K562 (cell line): Measurements from ENCODE around the gene GNAZ. TPM values are rescaled to one million over a fixed set of nuclear protein-coding genes. Genes with fewer than 3 reads are reported as not detected.

Experiments used
- ATF7 ChIP-seq: fragments of 450-650 bp; IDR thresholded peaks from 2 replicates; pipeline ENCODE4 v1.7.1; 2014; ENCODE audit warnings: mild to moderate bottlenecking, moderate library complexity
- CC2D1A ChIP-seq: fragments of 450-650 bp; IDR thresholded peaks from 2 replicates; pipeline ENCODE4 v1.6.1; 2017; ENCODE audit warnings: mild to moderate bottlenecking
- CREBBP ChIP-seq: IDR thresholded peaks from one replicate; pipeline ENCODE4 v1.6.1; 2012; ENCODE audit warnings: low read depth, mild to moderate bottlenecking, control low read depth, inconsistent platforms, low read length
- CSDE1 ChIP-seq, 2 experiments: fragments of 450-650 bp; IDR thresholded peaks; 2 replicates each; pipeline ENCODE4 v1.6.1; 2016; ENCODE audit warnings: mild to moderate bottlenecking in 1 of 2
- EGR1 ChIP-seq: fragments of 450-650 bp; conservative IDR thresholded peaks from 2 replicates; pipeline ENCODE4 v1.6.1; 2017; ENCODE audit warnings: mild to moderate bottlenecking
- FOXA3 ChIP-seq, 2 experiments: fragments of 450-650 bp in 1 of 2; sonication (generic) in 1 of 2; formaldehyde crosslinking; IDR thresholded peaks in 1 of 2; conservative IDR thresholded peaks in 1 of 2; 2 replicates each; pipeline versions ENCODE4 v1.4.0 to v1.8.0; 2020 to 2022; ENCODE audit warnings: mild to moderate bottlenecking in 2 of 2, missing genetic modification reagents in 1 of 2
- FOXP1 ChIP-seq: sonication (generic); formaldehyde crosslinking; IDR thresholded peaks from 2 replicates; pipeline ENCODE4 v1.8.0; 2022; ENCODE audit warnings: mild to moderate bottlenecking, missing genetic modification reagents
- KDM2B ChIP-seq: fragments of 250-450 bp; sonication (Bioruptor Pico); IDR thresholded peaks from 2 replicates; pipeline ENCODE4 v1.8.0; 2021; ENCODE audit warnings: mild to moderate bottlenecking, moderate library complexity
- KLF1 ChIP-seq: fragments of 450-650 bp; IDR thresholded peaks from 2 replicates; pipeline ENCODE4 v1.6.1; 2016; ENCODE audit warnings: missing genetic modification characterization, missing compliant biosample characterization
- NCOA6 ChIP-seq: fragments of 450-650 bp; IDR thresholded peaks from 2 replicates; pipeline ENCODE4 v1.6.1; 2017; ENCODE audit warnings: mild to moderate bottlenecking
- NEUROD1 ChIP-seq: fragments of 150-350 bp; IDR thresholded peaks from 2 replicates; pipeline ENCODE4 v1.6.1; 2014; ENCODE audit warnings: borderline replicate concordance, low read length, low read depth; ENCODE audit not compliant: partially characterized antibody
- NFIC ChIP-seq: fragments of 450-650 bp; IDR thresholded peaks from 2 replicates; pipeline ENCODE4 v1.6.1; 2017; ENCODE audit warnings: mild to moderate bottlenecking, inconsistent platforms
- NR3C1 ChIP-seq: sonication (generic); formaldehyde crosslinking; IDR thresholded peaks from 2 replicates; pipeline ENCODE4 v1.8.1; 2022; ENCODE audit warnings: missing genetic modification reagents
- NUFIP1 ChIP-seq: fragments of 450-650 bp; IDR thresholded peaks from 2 replicates; pipeline ENCODE4 v1.6.1; 2018; ENCODE audit not compliant: partially characterized antibody
- PHB2 ChIP-seq: fragments of 450-650 bp; IDR thresholded peaks from 2 replicates; pipeline ENCODE4 v1.6.1; 2017; ENCODE audit warnings: low read depth
- POLR2G ChIP-seq: fragments of 200-400 bp; formaldehyde crosslinking; IDR thresholded peaks from 2 replicates; pipeline ENCODE4 v1.6.1; 2017; ENCODE audit warnings: low read depth, mild to moderate bottlenecking, antibody characterized with exemption, low read length, moderate library complexity
- SMC3 ChIP-seq: conservative IDR thresholded peaks from 2 replicates; pipeline ENCODE4 v1.6.1; 2011; ENCODE audit warnings: low read depth, low read length, improper control_type of control experiment; ENCODE audit not compliant: insufficient read depth
- TEAD4 ChIP-seq, 2 experiments: sonication (generic) in 1 of 2; formaldehyde crosslinking in 1 of 2; IDR thresholded peaks; 2 replicates each; pipeline versions ENCODE4 v1.6.1 to v1.8.0; 2012 to 2022; ENCODE audit warnings: borderline replicate concordance in 1 of 2, inconsistent platforms in 1 of 2, low read length in 1 of 2, mild to moderate bottlenecking in 1 of 2, missing genetic modification reagents in 1 of 2
- XRCC3 ChIP-seq: fragments of 450-650 bp; IDR thresholded peaks from 2 replicates; pipeline ENCODE4 v1.6.1; 2017; ENCODE audit warnings: mild to moderate bottlenecking, moderate library complexity
- ZC3H11A ChIP-seq: IDR thresholded peaks from 2 replicates; pipeline ENCODE4 v1.6.1; 2012; ENCODE audit warnings: low read depth, low read length, improper control_type of control experiment
- ZNF347 ChIP-seq: fragments of 450-650 bp; formaldehyde crosslinking; IDR thresholded peaks from 2 replicates; pipeline ENCODE4 v1.4.0; 2020; ENCODE audit warnings: low read depth, mild to moderate bottlenecking, moderate library complexity
- ZNF589 ChIP-seq: fragments of 200-800 bp; sonication (Bioruptor generic); IDR thresholded peaks from 2 replicates; pipeline ENCODE4 v1.6.1; 2016; ENCODE audit warnings: low read depth, missing genetic modification characterization, missing compliant biosample characterization
- ZNF764 ChIP-seq: fragments of 250-450 bp; sonication (Bioruptor Pico); IDR thresholded peaks from 2 replicates; pipeline ENCODE4 v1.4.0; 2020; ENCODE audit warnings: low read depth, mild to moderate bottlenecking, moderate library complexity
- ZSCAN29 ChIP-seq: fragments of 450-650 bp; IDR thresholded peaks from 2 replicates; pipeline ENCODE4 v1.6.1; 2017
- polyA plus RNA-seq, 8 experiments: library from polyadenylated mRNA; depleted of rRNA in 4 of 8; stranded (reverse) in 5 of 8; unstranded in 3 of 8; fragments of >200 nt; fragmentation: Nextera tagmentation in 2 of 8; fragmentation: Illumina TruSeq in 1 of 8; extraction: Ambion mirVana in 2 of 8; extraction: Trizol in 1 of 8; gene quantifications; 2 replicates each; pipeline versions ENCODE4 v1.2.1 to v1.2.3, GENCODE V29; 2011 to 2014; ENCODE audit warnings: inconsistent platforms in 1 of 8, missing spikeins in 1 of 8
- total RNA-seq, 7 experiments: library from RNA; depleted of rRNA in 6 of 7; stranded (reverse); fragments of >200 nt in 6 of 7; fragmentation: Illumina TruSeq in 2 of 7; extraction: Trizol in 2 of 7; gene quantifications; 2 replicates each; pipeline versions ENCODE4 v1.2.1 to v1.2.3, GENCODE V29; 2011 to 2021; ENCODE audit warnings: low replicate concordance in 1 of 7
- TF ChIP-seq, protein P1 (sequence below): sonication (generic); formaldehyde crosslinking; IDR thresholded peaks from 2 replicates; pipeline ENCODE4 v1.8.0; 2022; ENCODE audit warnings: missing genetic modification reagents, mild to moderate bottlenecking, moderate library complexity, borderline replicate concordance
- TF ChIP-seq, protein P2 (sequence below): sonication (generic); formaldehyde crosslinking; IDR thresholded peaks from 2 replicates; pipeline ENCODE4 v1.8.1; 2023; ENCODE audit warnings: mild to moderate bottlenecking, missing genetic modification reagents, moderate library complexity
- TF ChIP-seq, protein P3 (sequence below): fragments of 250-450 bp; sonication (Bioruptor Pico); IDR thresholded peaks from 2 replicates; pipeline ENCODE4 v1.8.0; 2022; ENCODE audit warnings: inconsistent platforms, mild to moderate bottlenecking, moderate library complexity, borderline replicate concordance

The GNAZ gene
- total and polyA plus RNA-seq, 9 of the 15 experiments (the other 6 are each of a cell fraction or from before 2014, with no cell fraction given), result 0.04 to 0.22 (median 0.13) TPM; not detected in 3

DNA sequence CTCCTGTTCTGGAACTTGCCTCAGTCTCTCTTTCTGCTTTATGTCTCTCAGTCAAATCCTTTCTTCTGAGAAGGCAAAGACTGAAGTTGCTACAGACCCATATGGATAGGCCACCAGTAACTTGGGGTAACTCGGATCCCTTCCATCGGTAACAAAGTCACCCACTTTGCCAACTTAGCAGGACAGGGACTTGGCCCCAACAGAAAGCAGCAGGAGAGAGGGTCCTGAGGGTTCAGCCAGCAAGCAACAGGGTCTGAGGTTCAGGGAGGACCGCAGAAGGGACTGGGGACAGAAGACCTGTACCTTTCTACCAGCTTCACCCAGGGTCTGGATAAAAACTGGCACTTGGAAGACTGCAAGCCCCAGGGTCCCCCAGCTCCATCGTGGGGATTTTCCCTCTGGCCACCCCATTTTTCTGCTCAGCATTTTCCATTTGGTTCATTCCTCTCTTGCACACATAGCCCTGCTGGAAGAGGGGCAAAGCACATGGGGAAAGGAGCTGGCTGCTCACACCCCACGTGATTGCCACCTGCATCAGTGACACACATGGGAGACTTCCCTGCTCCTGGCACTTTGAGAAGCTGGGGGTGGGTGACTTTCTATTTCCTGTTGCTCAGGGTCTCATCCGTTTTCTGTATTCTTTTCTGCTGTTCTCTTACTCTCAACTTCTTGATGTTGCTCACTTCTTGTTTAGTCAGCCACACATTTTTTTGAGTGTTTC, 34.6 kb upstream of the GNAZ start (continued):
- TF ChIP-seq FOXP1, result peak; percentile 69; the same call in 1 of the 2 replicates
- peak; percentile 54 for TF ChIP-seq EGR1
- TF ChIP-seq NUFIP1, result no peak
- TF ChIP-seq FOXA3 (CRISPR knock-in tag; conservative IDR thresholded peaks at IDR 0.05 in 1 of 2, IDR thresholded peaks at IDR 0.05 in 1 of 2), result 0 out of 4 replicates have a peak, but pooled peaks of 1 of the 2 experiments have one; percentile 51
- no peak for TF ChIP-seq CREBBP
- TF ChIP-seq NEUROD1, result no peak
- no peak for TF ChIP-seq ZNF347 (CRISPR knock-in tag)
- no peak for TF ChIP-seq POLR2G
- no peak for TF ChIP-seq TEAD4 (IDR thresholded peaks at IDR 0.05; ENCODE audit: low read length)
- peak; percentile 94 for TF ChIP-seq TEAD4 (CRISPR knock-in tag; IDR thresholded peaks at IDR 0.05; ENCODE audit: borderline replicate concordance)
- TF ChIP-seq CC2D1A, result no peak
- TF ChIP-seq ZC3H11A, result peak; percentile 80; the same call in 1 of the 2 replicates
- TF ChIP-seq XRCC3, result no peak
- TF ChIP-seq, protein P1, sequence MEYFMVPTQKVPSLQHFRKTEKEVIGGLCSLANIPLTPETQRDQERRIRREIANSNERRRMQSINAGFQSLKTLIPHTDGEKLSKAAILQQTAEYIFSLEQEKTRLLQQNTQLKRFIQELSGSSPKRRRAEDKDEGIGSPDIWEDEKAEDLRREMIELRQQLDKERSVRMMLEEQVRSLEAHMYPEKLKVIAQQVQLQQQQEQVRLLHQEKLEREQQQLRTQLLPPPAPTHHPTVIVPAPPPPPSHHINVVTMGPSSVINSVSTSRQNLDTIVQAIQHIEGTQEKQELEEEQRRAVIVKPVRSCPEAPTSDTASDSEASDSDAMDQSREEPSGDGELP (CRISPR knock-in tag), result 0 out of 2 replicates have a peak, but pooled peaks have one; percentile 35
- TF ChIP-seq ZNF764, result no peak
- no peak for TF ChIP-seq KDM2B (CRISPR knock-in tag)
- no peak for TF ChIP-seq NR3C1
- no peak for TF ChIP-seq PHB2
- TF ChIP-seq, protein P2, sequence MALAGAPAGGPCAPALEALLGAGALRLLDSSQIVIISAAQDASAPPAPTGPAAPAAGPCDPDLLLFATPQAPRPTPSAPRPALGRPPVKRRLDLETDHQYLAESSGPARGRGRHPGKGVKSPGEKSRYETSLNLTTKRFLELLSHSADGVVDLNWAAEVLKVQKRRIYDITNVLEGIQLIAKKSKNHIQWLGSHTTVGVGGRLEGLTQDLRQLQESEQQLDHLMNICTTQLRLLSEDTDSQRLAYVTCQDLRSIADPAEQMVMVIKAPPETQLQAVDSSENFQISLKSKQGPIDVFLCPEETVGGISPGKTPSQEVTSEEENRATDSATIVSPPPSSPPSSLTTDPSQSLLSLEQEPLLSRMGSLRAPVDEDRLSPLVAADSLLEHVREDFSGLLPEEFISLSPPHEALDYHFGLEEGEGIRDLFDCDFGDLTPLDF, result 0 out of 2 replicates have a peak, but pooled peaks have one; percentile 40
- TF ChIP-seq NFIC, result no peak
- TF ChIP-seq NCOA6, result no peak
- TF ChIP-seq ZSCAN29, result no peak
- no peak for TF ChIP-seq KLF1 (tag)
- no peak for TF ChIP-seq ATF7
- TF ChIP-seq, protein P3, sequence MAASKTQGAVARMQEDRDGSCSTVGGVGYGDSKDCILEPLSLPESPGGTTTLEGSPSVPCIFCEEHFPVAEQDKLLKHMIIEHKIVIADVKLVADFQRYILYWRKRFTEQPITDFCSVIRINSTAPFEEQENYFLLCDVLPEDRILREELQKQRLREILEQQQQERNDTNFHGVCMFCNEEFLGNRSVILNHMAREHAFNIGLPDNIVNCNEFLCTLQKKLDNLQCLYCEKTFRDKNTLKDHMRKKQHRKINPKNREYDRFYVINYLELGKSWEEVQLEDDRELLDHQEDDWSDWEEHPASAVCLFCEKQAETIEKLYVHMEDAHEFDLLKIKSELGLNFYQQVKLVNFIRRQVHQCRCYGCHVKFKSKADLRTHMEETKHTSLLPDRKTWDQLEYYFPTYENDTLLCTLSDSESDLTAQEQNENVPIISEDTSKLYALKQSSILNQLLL (CRISPR knock-in tag), result no peak
- peak; percentile 87; the same call in 1 of the 2 replicates for TF ChIP-seq ZNF589 (CRISPR knock-in tag)
- TF ChIP-seq CSDE1 (IDR thresholded peaks at IDR 0.05), result no peak
- 0 out of 2 replicates have a peak, but pooled peaks have one; percentile 28 for TF ChIP-seq SMC3
